Activated T-cell treated with anti-CD3 and anti-CD28 coated beads, Interleukin-2, amount 50 U/mL, for 72 hours (primary cell): Measurements from ENCODE around the gene PRKN. TPM values are rescaled to one million over a fixed set of nuclear protein-coding genes. Genes with fewer than 3 reads are reported as not detected.
"Not testable (repeated sequence)": the region's sequence is repeated elsewhere in the genome, so short reads cannot be mapped to it uniquely, and the experiment has no call there.

Experiments used
- ATAC-seq, 2 donors: fragments of 150-1000 bp; cut with Tn5 transposase; replicated peaks in 1 of 2; 2 replicates each; pipeline ENCODE4 v1.10.0; 2021; ENCODE audit warnings: moderate library complexity in 2 of 2, mild to moderate bottlenecking in 1 of 2
- DNase-seq, 2 donors: peaks; one replicate each; pipeline ENCODE4 v3.0.0; 2021 to 2022; ENCODE audit warnings: mixed read lengths in 1 of 2
- H3K27ac Mint-ChIP-seq: one replicate; pipeline ENCODE4 v1.8.0; 2022; ENCODE audit warnings: mild to moderate bottlenecking, moderate library complexity, mixed read lengths
- H3K27me3 Mint-ChIP-seq: one replicate; pipeline ENCODE4 v1.8.0; 2022; ENCODE audit warnings: low read depth, mixed read lengths
- H3K36me3 Mint-ChIP-seq, 2 donors: one replicate each; pipeline ENCODE4 v1.8.0; 2022; ENCODE audit warnings: mixed read lengths in 2 of 2, mild to moderate bottlenecking in 1 of 2; ENCODE audit not compliant: insufficient read depth in 2 of 2
- H3K4me1 Mint-ChIP-seq: one replicate; pipeline ENCODE4 v1.8.0; 2022; ENCODE audit warnings: low read depth, mixed read lengths
- H3K4me3 Mint-ChIP-seq, 2 donors: one replicate each; pipeline ENCODE4 v1.8.0; 2022; ENCODE audit warnings: mild to moderate bottlenecking in 2 of 2, mixed read lengths in 2 of 2, moderate library complexity in 2 of 2
- H3K9me3 Mint-ChIP-seq, 2 donors: one replicate each; pipeline ENCODE4 v1.8.0; 2022; ENCODE audit warnings: mixed read lengths in 2 of 2
- total RNA-seq, 2 donors: library from RNA; stranded (reverse); gene quantifications; one replicate each; pipeline ENCODE4 v1.2.3, GENCODE V29; 2022

PRKN gene
- total RNA-seq, 2 donors from 2014 or later, result 2.5 to 2.8 TPM

- ATAC-seq, result no peak
- Mint-ChIP-seq H3K4me3 (no peak overlapping the region), H3K36me3 (no peaks in the 10 kb centered on the region), H3K27me3 (no peaks in the 10 kb centered on the region), H3K27ac (no peak overlapping the region), H3K9me3 (peaks cover 1 to 13% of the 10 kb centered on the region in 2 donors), H3K4me1 (no peaks in the 10 kb centered on the region)
- no peak for DNase-seq
Observed at GRCh38 chr6:161503570-161503969, 1224.0 kb downstream of the PRKN start.

GRCh38 chr6:161498881-161499280 lies 1228.7 kb downstream of the PRKN start:
- Mint-ChIP-seq H3K36me3 (no peaks in the 10 kb centered on the region), H3K9me3 (peaks cover 0 to 7% of the 10 kb centered on the region in 2 donors)
- ATAC-seq, result no peak

GRCh38 chr6:161498359-161498758 lies 1229.2 kb downstream of the PRKN start:
- DNase-seq (no peak), ATAC-seq (no peak)
- H3K27ac Mint-ChIP-seq, result no peak overlapping the region
- no peaks in the 10 kb centered on the region for H3K4me1 Mint-ChIP-seq
- no peak overlapping the region for H3K4me3 Mint-ChIP-seq
- no peaks in the 10 kb centered on the region for H3K27me3 Mint-ChIP-seq
- peaks cover 0 to 7% of the 10 kb centered on the region in 2 donors for H3K9me3 Mint-ChIP-seq
- no peaks in the 10 kb centered on the region for H3K36me3 Mint-ChIP-seq

More at GRCh38 chr6:161498881-161499280, 1228.7 kb downstream of the PRKN start:
- H3K27me3 Mint-ChIP-seq, result no peaks in the 10 kb centered on the region
- H3K27ac Mint-ChIP-seq, result no peak overlapping the region
- H3K4me1 Mint-ChIP-seq, result no peaks in the 10 kb centered on the region
- no peak overlapping the region for H3K4me3 Mint-ChIP-seq
- DNase-seq, result no peak

- Mint-ChIP-seq H3K27me3 (no peaks in the 10 kb centered on the region), H3K4me3 (no peak overlapping the region), H3K36me3 (no peaks in the 10 kb centered on the region), H3K9me3 (peaks cover 0 to 2% of the 10 kb centered on the region in 2 donors), H3K27ac (no peak overlapping the region), H3K4me1 (no peaks in the 10 kb centered on the region)
- no peak for DNase-seq
- no peak for ATAC-seq
Observed at GRCh38 chr6:161496941-161497340, 1230.6 kb downstream of the PRKN start.

- H3K9me3 Mint-ChIP-seq, H3K4me1 Mint-ChIP-seq, H3K27ac Mint-ChIP-seq, H3K4me3 Mint-ChIP-seq, ATAC-seq, H3K27me3 Mint-ChIP-seq, H3K36me3 Mint-ChIP-seq, DNase-seq: not testable (repeated sequence)
Observed at GRCh38 chr6:161496271-161496670, 1231.3 kb downstream of the PRKN start.

GRCh38 chr6:161494566-161494965 lies 1233.0 kb downstream of the PRKN start:
- H3K4me3 Mint-ChIP-seq, result no peak overlapping the region
- no peaks in the 10 kb centered on the region for H3K27me3 Mint-ChIP-seq
- no peak overlapping the region for H3K27ac Mint-ChIP-seq
- ATAC-seq, result no peak
- no peak for DNase-seq
- peaks cover 0 to 6% of the 10 kb centered on the region in 2 donors for H3K9me3 Mint-ChIP-seq
- no peaks in the 10 kb centered on the region for H3K4me1 Mint-ChIP-seq
- H3K36me3 Mint-ChIP-seq, result no peaks in the 10 kb centered on the region

GRCh38 chr6:161493576-161494118 lies 1233.9 kb downstream of the PRKN start:
- DNase-seq (no peak), ATAC-seq (no peak)
- Mint-ChIP-seq H3K4me3 (no peak overlapping the region), H3K9me3 (peaks cover 0 to 6% of the 10 kb centered on the region in 2 donors), H3K27ac (no peak overlapping the region), H3K27me3 (no peaks in the 10 kb centered on the region), H3K4me1 (no peaks in the 10 kb centered on the region), H3K36me3 (no peaks in the 10 kb centered on the region)

GRCh38 chr6:161489626-161490306 lies 1237.8 kb downstream of the PRKN start:
- peaks cover 0 to 6% of the 10 kb centered on the region in 2 donors for H3K9me3 Mint-ChIP-seq
- DNase-seq, result no peak

GRCh38 chr6:161487694-161488093 lies 1239.9 kb downstream of the PRKN start:
- ATAC-seq (no peak), DNase-seq (no peak)
- Mint-ChIP-seq H3K27ac (no peak overlapping the region), H3K9me3 (peaks cover 0 to 6% of the 10 kb centered on the region in 2 donors), H3K36me3 (no peaks in the 10 kb centered on the region), H3K4me1 (no peaks in the 10 kb centered on the region), H3K4me3 (no peak overlapping the region), H3K27me3 (no peaks in the 10 kb centered on the region)

More at GRCh38 chr6:161489626-161490306, 1237.8 kb downstream of the PRKN start:
- H3K27ac Mint-ChIP-seq, result no peak overlapping the region
- no peaks in the 10 kb centered on the region for H3K27me3 Mint-ChIP-seq
- no peak overlapping the region for H3K4me3 Mint-ChIP-seq
- no peaks in the 10 kb centered on the region for H3K4me1 Mint-ChIP-seq
- no peak for ATAC-seq
- H3K36me3 Mint-ChIP-seq, result no peaks in the 10 kb centered on the region

GRCh38 chr6:161487217-161487531 lies 1240.4 kb downstream of the PRKN start:
- no peak overlapping the region for H3K27ac Mint-ChIP-seq
- no peak for ATAC-seq
- peaks cover 0 to 6% of the 10 kb centered on the region in 2 donors for H3K9me3 Mint-ChIP-seq

GRCh38 chr6:161486361-161487216 lies 1241.0 kb downstream of the PRKN start:
- Mint-ChIP-seq H3K4me3 (no peak overlapping the region), H3K27ac (no peak overlapping the region), H3K9me3 (peaks cover 0 to 6% of the 10 kb centered on the region in 2 donors), H3K36me3 (no peaks in the 10 kb centered on the region), H3K4me1 (no peaks in the 10 kb centered on the region), H3K27me3 (no peaks in the 10 kb centered on the region)
- DNase-seq (no peak), ATAC-seq (no peak)

More at GRCh38 chr6:161487217-161487531, 1240.4 kb downstream of the PRKN start:
- Mint-ChIP-seq H3K27me3 (no peaks in the 10 kb centered on the region), H3K4me3 (no peak overlapping the region), H3K4me1 (no peaks in the 10 kb centered on the region), H3K36me3 (no peaks in the 10 kb centered on the region)
- no peak for DNase-seq

- Mint-ChIP-seq H3K36me3 (no peaks in the 10 kb centered on the region), H3K9me3 (no peaks in the 10 kb centered on the region), H3K4me1 (no peaks in the 10 kb centered on the region), H3K27ac (no peak overlapping the region), H3K27me3 (no peaks in the 10 kb centered on the region), H3K4me3 (no peak overlapping the region)
- DNase-seq (no peak), ATAC-seq (no peak)
Observed at GRCh38 chr6:161482517-161482858, 1245.1 kb downstream of the PRKN start.

GRCh38 chr6:161481786-161482516 lies 1245.6 kb downstream of the PRKN start:
- no peak overlapping the region for H3K27ac Mint-ChIP-seq
- H3K27me3 Mint-ChIP-seq, result no peaks in the 10 kb centered on the region
- no peak for ATAC-seq
- H3K36me3 Mint-ChIP-seq, result no peaks in the 10 kb centered on the region
- H3K9me3 Mint-ChIP-seq, result no peaks in the 10 kb centered on the region
- no peak for DNase-seq
- no peaks in the 10 kb centered on the region for H3K4me1 Mint-ChIP-seq
- H3K4me3 Mint-ChIP-seq, result no peak overlapping the region
